Dermis microvascular lymphatic vessel endothelial cell (primary cell): ENCODE measurements around the gene GCKR. TPM values are rescaled to one million over a fixed set of nuclear protein-coding genes. Genes with fewer than 3 reads are reported as not detected.
A peak's percentile ranks its signal among the peaks of the same experiment; 100 is the strongest.
"Not testable (repeated sequence)": the region's sequence is repeated elsewhere in the genome, so short reads cannot be mapped to it uniquely, and the experiment has no call there.

Experiments
- DNase-seq, 2 donors: peaks; one replicate each; pipeline versions ENCODE4 v3.0.0 to v3.0.0-alpha.2; 2010; ENCODE audit warnings: low read depth in 2 of 2
- total RNA-seq: library from RNA; depleted of rRNA; stranded (reverse); fragments of >200 nt; gene quantifications from 2 replicates; pipeline ENCODE4 v1.2.1, GENCODE V29; 2014

GCKR gene
- total RNA-seq, 1 donor from 2014 or later = 0.13 TPM

DNA sequence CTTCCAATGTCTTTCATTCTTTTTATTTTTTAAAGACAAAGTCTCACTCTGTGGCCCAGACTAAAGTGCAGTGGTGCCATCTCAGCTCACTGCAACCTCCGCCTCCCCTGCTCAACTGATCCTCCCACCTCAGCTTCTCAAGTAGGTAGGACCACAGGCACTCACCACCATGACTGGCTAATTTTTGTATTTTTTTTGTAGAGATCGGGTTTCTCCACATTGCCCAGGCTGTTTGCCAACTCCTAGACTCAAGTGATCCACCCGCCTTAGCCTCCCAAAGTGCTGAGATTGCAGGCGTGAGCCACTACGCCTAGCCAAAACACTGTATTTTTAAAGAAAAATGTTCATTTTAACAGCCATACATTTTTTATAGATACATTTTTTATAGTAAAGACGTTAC, 12.7 kb downstream of the GCKR start:
- DNase-seq = no peak

DNA sequence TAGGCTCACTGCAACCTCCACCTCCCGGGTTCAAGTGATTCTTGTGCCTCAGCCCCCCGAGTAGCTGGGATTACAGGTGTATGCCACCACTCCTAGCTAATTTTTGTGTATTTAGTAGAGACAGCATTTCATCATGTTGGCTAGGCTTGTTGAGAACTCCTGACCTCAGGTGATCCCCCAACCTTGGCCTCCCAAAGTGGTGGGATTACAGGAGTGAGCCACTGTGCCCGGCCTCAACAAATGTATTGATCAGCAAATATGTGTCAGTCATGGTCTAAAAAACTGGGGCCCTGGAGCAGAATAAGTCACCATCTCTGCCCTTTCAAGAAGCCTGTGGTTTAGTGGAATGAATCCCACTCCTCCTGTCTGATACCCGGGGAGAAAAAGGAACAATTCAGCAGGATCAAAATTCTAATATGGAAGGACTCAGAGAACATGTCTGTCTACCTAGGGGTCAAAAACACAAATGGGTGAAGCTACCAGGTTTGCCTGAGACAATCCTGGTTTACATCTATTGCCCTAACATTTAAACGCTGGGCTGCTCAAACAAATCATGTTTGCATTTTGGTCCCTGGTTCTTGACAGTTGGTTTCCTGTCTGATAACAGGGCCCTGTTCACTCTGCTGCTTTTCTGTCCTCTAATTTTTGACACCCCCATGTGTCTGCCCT, 21.6 kb downstream of the GCKR start:
- no peak for DNase-seq

- DNase-seq = no peak
Observed at GRCh38 chr2:27518782-27519113, 22.1 kb downstream of the GCKR start.

DNA sequence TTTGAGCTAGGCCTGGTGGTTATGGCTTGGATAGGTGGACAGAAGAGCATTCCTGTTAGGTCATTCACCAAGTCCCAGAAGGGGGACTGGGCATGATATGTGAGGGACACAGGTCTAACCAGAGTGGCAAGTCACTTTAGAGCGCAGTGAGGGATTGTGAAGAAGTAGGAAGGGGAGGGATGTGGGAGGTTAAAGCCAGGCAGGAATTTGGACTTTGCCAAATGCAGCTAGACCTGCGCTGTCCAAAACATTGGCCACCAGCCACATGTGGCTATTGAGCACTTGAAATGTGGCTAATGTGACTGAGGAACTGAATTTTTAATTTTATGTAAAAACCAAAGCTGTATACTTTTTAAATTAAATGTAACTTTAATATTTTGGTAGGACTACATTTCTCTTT, 23.7 kb downstream of the GCKR start:
- DNase-seq = no peak

- no peak for DNase-seq
Observed at GRCh38 chr2:27522400-27522945, 25.8 kb downstream of the GCKR start.

DNA sequence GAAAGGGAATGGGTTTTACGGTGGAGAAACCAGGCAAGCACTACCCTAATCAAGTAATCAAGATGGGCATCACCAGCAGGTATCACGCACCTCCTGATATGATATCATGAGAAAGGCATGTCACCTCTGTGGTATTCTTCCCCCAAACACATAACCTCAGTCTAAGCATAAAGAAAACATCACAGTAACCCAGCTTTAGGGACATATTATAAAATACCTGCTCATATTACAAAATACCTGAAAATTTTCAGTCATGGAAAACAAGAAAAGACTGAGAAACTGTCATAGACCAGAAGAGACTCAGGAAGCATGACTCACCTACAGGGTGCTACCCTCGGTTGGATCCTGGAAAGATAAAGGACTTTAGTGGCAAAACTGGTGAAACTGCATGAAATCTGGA, 30.5 kb downstream of the GCKR start:
- DNase-seq = no peak

GRCh38 chr2:27531983-27532382, 35.3 kb downstream of the GCKR start:
- no peak for DNase-seq

DNA sequence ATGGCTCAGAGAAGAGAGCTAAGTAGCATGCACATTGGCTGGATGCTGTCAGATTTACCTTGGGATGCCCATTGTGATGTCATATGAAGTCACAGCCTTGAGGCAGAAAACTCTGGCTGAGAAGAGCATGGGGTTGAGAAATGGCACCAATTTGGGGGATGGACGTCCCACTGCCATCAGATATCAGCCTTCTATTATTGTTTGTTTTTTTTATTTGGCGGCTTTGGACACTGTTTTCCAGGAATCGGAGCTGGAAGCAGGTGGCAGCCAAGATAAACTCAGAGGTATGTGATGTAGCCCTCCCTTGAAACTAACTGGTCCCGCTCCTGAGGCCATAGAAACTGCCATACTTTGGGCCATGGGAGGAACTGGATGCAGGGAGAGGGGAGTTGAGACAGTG, 40.6 kb downstream of the GCKR start:
- DNase-seq = peak; percentile 31 to 39

DNA sequence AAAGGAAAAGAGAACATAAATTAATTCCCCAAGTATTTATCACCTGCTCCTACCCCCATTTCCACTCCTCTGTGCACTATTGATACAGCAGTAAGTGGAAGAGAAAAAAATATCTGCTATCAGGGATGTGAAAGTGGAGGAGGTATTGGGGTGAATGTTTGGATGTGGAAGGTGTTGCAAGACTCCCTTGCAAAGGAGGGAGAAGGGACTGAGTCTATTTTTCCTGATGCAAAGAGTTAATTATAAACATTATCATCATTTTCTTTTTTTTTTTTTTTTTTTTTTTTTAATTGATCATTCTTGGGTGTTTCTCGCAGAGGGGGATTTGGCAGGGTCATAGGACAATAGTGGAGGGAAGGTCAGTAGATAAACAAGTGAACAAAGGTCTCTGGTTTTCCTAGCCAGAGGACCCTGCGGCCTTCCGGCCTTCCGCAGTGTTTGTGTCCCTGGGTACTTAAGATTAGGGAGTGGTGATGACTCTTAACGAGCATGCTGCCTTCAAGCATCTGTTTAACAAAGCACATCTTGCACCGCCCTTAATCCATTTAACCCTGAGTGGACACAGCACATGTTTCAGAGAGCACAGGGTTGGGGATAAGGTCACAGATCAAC, 42.3 kb downstream of the GCKR start:
- not testable (repeated sequence) for DNase-seq

DNA sequence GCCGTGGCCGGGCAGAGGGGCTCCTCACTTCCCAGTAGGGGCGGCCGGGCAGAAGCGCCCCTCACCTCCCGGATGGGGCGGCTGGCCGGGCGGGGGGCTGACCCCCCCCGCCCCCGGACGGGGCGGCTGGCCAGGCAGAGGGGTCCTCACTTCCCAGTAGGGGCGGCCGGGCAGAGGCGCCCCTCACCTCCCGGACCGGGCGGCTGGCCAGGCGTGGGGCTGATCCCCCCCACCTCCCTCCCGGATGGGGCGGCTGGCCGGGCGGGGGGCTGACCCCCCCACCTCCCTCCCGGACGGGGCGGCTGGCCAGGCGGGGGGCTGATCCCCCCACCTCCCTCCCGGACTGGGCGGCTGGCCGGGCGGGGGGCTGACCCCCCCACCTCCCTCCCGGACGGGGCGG, 43.0 kb downstream of the GCKR start:
- DNase-seq = not testable (repeated sequence)

- no peak for DNase-seq
Observed at GRCh38 chr2:27544143-27544821, 47.6 kb downstream of the GCKR start.

DNA sequence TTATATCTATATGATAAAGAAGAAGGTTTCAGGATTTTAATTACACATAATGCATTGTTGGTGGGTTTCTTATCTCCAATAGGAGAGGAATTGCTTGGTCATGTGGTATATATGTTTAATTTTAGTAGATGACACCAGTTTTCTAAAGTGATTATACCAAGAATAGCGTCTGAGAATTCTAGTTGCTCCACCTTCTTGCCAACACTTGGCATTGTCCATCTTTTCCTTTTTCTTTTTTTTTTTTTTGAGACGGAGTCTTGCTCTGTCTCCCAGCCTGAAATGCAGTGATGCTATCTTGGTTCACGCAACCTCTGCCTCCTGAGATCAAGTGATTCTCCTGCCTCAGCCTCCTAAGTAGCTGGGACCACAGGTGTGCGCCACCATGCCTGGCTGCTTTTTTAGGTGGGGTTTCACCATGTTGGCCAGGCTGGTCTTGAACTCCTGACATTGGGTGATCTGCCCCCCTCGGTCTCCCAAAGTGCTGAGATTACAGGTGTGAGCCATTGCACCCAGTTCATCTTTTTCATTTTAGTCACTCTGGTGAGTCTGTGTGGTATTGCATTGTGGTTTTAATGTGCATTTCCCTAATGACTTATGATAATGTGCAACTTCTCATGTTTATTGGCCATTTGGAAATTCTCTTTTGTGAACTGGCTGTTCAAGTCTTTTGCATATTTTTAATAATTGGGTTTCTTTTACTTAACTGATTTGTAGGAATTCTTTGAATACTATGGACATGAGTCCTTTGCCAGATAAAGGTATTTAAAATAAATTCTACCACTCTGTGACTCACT, 48.9 kb downstream of the GCKR start:
- no peak for DNase-seq

DNA sequence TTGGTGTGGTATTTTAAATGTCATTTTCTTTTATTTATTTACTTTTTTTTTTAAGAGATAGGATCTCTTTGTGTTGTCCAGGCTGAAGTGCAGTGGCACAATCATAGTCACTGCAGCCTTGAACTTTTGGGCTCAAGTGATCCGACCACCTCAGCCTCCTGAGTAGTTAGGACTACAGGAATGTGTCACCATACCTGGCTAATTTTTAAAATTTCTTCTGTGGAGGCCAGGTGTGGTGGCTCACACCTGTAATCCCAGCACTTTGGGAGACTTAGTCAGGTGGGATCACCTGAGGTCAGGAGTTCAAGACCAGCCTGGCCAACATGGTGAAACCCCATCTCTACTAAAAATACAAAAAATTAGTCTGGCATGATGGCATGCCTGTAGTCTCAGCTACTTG, 52.7 kb downstream of the GCKR start:
- DNase-seq = no peak

DNA sequence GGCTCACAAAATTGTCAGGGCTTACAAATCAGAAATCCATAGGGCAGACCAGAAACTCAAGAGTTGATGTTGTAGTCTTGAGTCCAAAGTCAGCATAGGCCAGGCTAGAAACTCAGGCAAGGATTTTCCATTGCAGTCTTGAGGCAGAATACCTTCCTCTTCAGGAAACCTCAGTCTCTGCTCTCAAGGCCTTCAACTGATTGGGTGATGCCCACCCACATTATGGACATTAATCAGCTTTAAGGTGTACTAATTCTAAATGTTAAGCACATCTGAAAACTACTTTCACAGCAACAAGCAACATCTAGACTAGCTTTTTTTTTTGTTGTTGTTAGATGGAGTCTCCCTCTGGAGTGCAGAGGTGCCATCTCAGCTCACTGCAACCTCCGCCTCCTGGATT, 54.9 kb downstream of the GCKR start:
- no peak for DNase-seq

- no peak for DNase-seq
Observed at GRCh38 chr2:27552941-27553340, 56.3 kb downstream of the GCKR start.

GRCh38 chr2:27554451-27554850, 57.8 kb downstream of the GCKR start:
- not testable (repeated sequence) for DNase-seq

DNA sequence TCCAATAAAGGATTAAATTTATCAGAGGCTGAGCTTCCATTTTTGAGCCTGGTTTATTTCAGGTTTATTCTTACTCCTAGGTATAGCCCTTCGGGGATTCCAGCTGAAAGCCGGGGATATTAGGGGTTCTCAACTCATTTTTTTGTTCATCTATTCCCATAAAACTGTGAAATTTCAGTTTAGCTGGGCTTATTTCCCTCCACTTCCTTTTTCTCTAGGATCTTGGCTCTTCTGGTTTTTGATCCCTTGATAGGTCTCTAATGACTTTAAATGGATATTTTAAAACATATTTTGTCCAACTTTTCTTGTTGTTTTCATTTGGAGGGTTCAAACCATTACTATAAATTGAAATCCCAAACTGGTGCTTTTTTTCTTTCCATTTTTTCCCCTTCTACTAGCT, 62.6 kb downstream of the GCKR start:
- no peak for DNase-seq

DNA sequence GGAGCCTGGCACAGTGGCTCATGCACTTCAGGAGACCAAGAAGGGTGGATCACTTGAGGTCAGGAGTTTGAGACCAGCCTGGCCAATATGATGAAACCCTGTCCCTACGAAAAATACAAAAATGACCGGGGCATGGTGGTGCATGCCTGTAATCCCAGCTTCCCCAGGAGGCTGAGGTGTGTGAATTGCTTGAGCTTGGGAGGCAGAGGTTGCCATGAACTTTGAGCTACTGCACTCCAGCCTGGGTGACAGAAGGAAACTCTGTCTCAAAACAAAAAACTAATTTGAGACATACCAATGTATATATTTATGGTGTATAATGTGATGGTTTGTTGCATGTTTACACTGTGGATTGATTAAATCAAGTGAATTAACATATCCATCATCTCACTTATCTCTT, 64.4 kb downstream of the GCKR start:
- no peak for DNase-seq

DNA sequence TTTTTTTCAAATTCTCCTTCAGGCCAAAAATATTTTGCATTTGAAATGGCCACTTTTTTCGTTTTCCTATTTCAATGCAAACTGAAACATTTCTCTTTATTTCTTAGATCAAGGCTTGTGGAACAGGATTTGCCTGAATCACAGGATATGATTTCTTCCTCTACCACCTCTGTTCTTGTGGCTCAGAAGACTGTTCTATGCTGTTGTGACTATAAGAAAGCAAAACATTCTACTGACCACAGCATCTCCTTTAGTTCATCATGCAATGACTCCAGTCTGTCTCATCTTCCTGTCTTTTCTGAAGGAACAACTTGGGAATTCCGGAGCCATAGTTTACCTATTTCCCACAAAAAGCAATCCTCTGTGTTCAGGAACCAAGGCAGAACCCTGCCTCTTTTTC, 70.0 kb downstream of the GCKR start:
- DNase-seq = peak in 1 of 2 donors; percentile 83

DNA sequence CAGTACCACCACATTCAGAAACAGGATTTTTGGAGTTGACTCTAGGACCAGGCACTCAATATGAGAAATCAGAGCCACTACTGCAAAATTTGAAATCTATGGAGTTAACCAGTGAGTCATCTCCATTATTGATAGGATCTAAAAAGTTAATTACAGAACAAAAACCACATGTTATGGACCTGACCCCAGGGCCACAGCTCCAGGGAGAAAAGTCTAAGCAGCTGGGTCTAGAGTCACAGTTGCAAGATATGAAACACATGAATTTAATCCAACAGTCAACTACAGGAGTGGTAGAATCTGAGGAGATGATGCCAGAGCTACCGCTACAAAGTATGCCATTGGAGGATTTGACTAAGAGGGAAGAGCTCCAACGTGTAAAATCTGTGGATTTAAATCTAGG, 72.8 kb downstream of the GCKR start:
- DNase-seq = no peak

DNA sequence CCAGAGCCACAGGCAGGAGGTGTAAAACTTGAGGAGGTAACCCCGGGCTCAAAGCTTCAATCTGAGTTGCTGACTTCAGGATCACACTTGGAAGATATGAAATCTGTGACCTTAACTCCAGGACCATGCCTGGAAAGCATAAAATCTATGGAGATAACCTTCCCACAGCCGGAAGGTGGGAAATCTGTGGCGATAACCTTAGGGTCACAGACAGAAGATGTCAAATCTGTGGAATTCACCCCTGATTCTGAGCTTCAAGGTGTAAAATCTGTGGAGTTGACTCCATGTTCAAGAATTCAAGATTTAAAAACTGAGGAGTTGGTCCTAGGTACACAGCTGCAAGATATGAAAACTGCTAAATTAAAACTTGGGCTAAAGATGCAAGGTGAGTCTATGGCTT, 74.6 kb downstream of the GCKR start:
- DNase-seq = no peak

DNA sequence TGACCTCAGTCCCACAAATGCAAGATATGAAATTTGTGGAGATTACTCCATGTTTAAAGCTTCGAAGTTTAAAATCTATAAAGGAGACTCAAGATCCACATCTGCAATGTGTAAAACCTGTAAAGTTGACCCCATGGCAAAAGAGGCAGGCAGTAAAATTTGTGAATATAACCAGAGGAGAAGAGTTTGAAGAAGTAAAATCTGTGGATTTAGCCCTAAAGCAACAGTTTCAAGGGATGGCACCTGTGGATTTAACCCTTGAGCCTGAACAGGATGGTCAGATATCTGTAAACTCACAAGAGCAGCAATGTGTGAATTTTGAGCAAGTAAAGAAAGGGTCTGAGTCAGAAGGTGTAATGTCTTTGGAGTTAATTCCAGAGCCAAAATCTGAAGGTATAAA, 75.0 kb downstream of the GCKR start:
- no peak for DNase-seq
